ENCODE results near the gene FUT8. TPM values are rescaled to one million over a fixed set of nuclear protein-coding genes. Genes with fewer than 3 reads are reported as not detected.

The FUT8 gene
- total and polyA plus RNA-seq, 2 of the 8 experiments (the other 6 are each of a cell fraction or from before 2014, with no cell fraction given), result 10.5 to 25.1 TPM

- H3K9me3 ChIP-seq (ENCODE audit: insufficient read depth in 2 of 2, low read depth in 1 of 2, low read length in 1 of 2), result peaks cover 0 to 5% of the 10 kb centered on the region in 2 experiments; a peak in 1 of 4 replicates
- CTCF ChIA-PET (ENCODE audit: partially characterized antibody), result interaction anchor here (1.3 kb wide), 1 partner anchor 213 kb away, joined by 3 read pairs; no protein-coding TSS in a partner anchor
Measured at GRCh38 chr14:65628664-65629063, 216.1 kb downstream of the FUT8 start.

More at GRCh38 chr14:65628664-65629063, 216.1 kb downstream of the FUT8 start:
- H4K5ac ChIP-seq (ENCODE audit: insufficient read length, low read depth, low read length), result no peak overlapping the region
- H2AFZ ChIP-seq (ENCODE audit: low read length), result no peak overlapping the region
- H2BK15ac ChIP-seq (ENCODE audit: low read length), result no peak overlapping the region
- H3K14ac ChIP-seq (ENCODE audit: insufficient read length), result no peak overlapping the region
- no peak overlapping the region for H3K23ac ChIP-seq (ENCODE audit: insufficient read length)
- H3K36me3 ChIP-seq (ENCODE audit: control insufficient read depth in 2 of 4, insufficient read depth in 4 of 4, low read length in 3 of 4), result no peaks in the 10 kb centered on the region
- POLR2A ChIA-PET (ENCODE audit: partially characterized antibody), result no interaction called here
- TF ChIP-seq CHD1 (IDR thresholded peaks at IDR 0.05; ENCODE audit: low read depth, low read length) (no peak), SIRT6 (IDR thresholded peaks at IDR 0.05; ENCODE audit: low read length) (no peak), ASH2L (IDR thresholded peaks at IDR 0.05; ENCODE audit: low read length) (no peak), POLR2A (IDR thresholded peaks at IDR 0.05; ENCODE audit: control extremely low read depth in 1 of 2, low read depth in 2 of 2, low read length in 2 of 2) (no peak), ZNF274 (IDR thresholded peaks at IDR 0.05; ENCODE audit: borderline replicate concordance, extremely low read depth, low read length) (no peak)
- H2BK5ac ChIP-seq (ENCODE audit: low read depth, low read length), result no peak overlapping the region
- no peak overlapping the region for H4K8ac ChIP-seq (ENCODE audit: extremely low read depth, insufficient read depth, low read length)
- no peak overlapping the region for H2BK20ac ChIP-seq (ENCODE audit: low read length)
- H3K18ac ChIP-seq (ENCODE audit: extremely low read depth, low read length), result no peak overlapping the region
- H3K27ac ChIP-seq (ENCODE audit: low read depth, low read length), result no peak overlapping the region
- H3K27me3 ChIP-seq (replicated peaks in 1 of 4; ENCODE audit: control insufficient read depth in 3 of 4, extremely low read depth in 1 of 4, insufficient read depth in 3 of 4, low read length in 3 of 4), result no peaks in the 10 kb centered on the region
- no peak overlapping the region for H2BK12ac ChIP-seq (ENCODE audit: low read depth, low read length)
- no peak overlapping the region for H3K9ac ChIP-seq (replicated peaks in 1 of 4; ENCODE audit: extremely low read depth in 1 of 4, low read depth in 3 of 4, low read length in 3 of 4)
- H3K4ac ChIP-seq (replicated peaks; ENCODE audit: insufficient read length, low read depth, low read length), result no peak overlapping the region
- H3K4me3 ChIP-seq (ENCODE audit: extremely low read depth in 1 of 4, insufficient read depth in 2 of 4, low read depth in 3 of 4, low read length in 4 of 4), result no peak overlapping the region
- no peak overlapping the region for H2AK5ac ChIP-seq (ENCODE audit: low read depth, low read length)
- WGBS, 2 experiments (ENCODE audit: extremely low coverage in 1 of 2, insufficient coverage in 1 of 2, insufficient read length in 1 of 2, insufficient replicate concordance in 2 of 2, low coverage in 1 of 2, low lambda C conversion rate in 2 of 2, missing lambda C conversion rate in 1 of 2), result 96% methylated on average over 1 of the region's 1 CpG; no CpG with 5 or more reads in 1 of the 2 experiments
- FAIRE-seq (no peak), DNase-seq (ENCODE audit: low read depth in 1 of 2, low spot score in 2 of 2) (no peak)
- no peak overlapping the region for H2BK120ac ChIP-seq (replicated peaks; ENCODE audit: low read depth, low read length)
- no peaks in the 10 kb centered on the region for H3K4me1 ChIP-seq (replicated peaks in 1 of 4; ENCODE audit: control insufficient read depth in 3 of 4, insufficient read depth in 4 of 4, low read length in 3 of 4)
- no peaks in the 10 kb centered on the region for H3K23me2 ChIP-seq (ENCODE audit: low read depth, low read length)
- H3K79me1 ChIP-seq (ENCODE audit: low read depth, low read length), result no peaks in the 10 kb centered on the region
- H4K20me1 ChIP-seq (replicated peaks in 1 of 2; ENCODE audit: control insufficient read depth in 1 of 2, insufficient read depth in 2 of 2, low read length in 2 of 2), result no peaks in the 10 kb centered on the region
- no peaks in the 10 kb centered on the region for H3K79me2 ChIP-seq (ENCODE audit: control insufficient read depth in 1 of 2, insufficient read depth in 2 of 2, low read length in 2 of 2)
- no peak overlapping the region for H4K91ac ChIP-seq (replicated peaks; ENCODE audit: insufficient read length, low read length)
- no peak overlapping the region for H3K56ac ChIP-seq (replicated peaks; ENCODE audit: insufficient read length, low read depth, low read length)
- H3K4me2 ChIP-seq (ENCODE audit: insufficient read depth in 1 of 2, low read depth in 2 of 2, low read length in 2 of 2), result no peak overlapping the region

Measured in H1 (cell line).